ENCODE data around the gene PDS5A.
"Not testable (repeated sequence)": the region's sequence is repeated elsewhere in the genome, so short reads cannot be mapped to it uniquely, and the experiment has no call there.

The PDS5A gene

GRCh38 chr4:39905656-39906055, 72.1 kb downstream of the PDS5A start:
- no peak for DNase-seq (ENCODE audit: low read depth in 2 of 2)

- not testable (repeated sequence) for DNase-seq (ENCODE audit: low read depth in 2 of 2)
Observed at GRCh38 chr4:39905019-39905418, 72.7 kb downstream of the PDS5A start.

DNA sequence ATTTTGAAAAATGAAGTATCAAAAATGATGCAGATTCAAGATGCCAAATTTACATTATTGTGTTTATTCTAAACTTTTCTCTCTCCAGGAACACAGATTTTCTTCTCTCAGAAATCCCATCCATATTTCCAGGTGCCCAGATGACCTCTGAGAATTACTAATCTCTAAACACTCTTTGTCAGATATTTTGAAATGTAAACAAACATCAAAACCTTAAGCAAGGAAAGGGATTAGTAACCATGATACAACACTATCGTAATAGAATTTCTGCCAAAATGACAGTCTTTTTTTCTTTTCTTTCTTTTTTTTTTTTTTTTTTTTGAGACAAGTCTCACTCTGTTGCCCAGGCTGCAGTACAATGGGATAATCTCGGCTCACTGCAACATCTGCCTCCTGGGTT, 76.7 kb downstream of the PDS5A start:
- no peak for DNase-seq (ENCODE audit: low read depth in 2 of 2)

- DNase-seq (ENCODE audit: low read depth in 2 of 2) = no peak
Observed at GRCh38 chr4:39899291-39899690, 78.4 kb downstream of the PDS5A start.

DNA sequence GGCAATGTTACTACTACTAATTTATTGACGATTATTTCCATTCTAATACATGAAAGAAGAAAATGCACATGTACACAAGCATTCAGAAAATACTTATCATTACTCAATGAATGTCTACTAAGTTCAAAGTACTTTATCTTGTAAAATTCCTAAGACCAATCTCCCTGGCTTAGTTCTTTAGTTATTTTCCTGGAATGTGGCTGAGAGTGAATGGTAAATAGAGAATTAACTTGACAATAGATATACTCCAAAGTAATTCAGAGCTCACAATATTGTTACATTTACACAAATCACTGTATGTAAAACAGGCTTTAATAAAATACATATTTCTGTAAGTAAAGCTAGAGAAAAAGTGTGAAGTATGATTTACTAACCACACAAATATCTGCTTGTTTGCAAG, 79.7 kb downstream of the PDS5A start:
- DNase-seq (ENCODE audit: low read depth in 2 of 2) = no peak

DNA sequence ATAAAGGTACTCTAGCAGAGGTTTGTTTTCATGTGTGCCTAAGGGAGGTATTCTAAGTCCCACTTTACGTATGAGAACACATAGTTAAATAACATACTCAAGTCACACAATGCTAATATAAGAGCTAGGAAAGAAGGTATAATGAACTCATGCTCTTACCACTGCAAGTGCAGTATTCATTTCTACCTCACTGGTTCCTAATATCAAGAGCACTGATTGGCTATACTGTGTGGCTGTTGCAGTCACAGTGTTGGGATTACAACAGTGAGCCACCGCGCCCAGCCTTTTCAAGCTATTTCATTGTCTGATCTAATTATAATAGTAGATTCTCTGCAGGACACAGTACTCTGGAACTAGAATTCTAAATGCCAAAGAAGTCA, 84.0 kb downstream of the PDS5A start:
- DNase-seq (ENCODE audit: low read depth in 2 of 2) = no peak

GRCh38 chr4:39892988-39893692, 84.6 kb downstream of the PDS5A start:
- no peak for DNase-seq (ENCODE audit: low read depth in 2 of 2)

DNA sequence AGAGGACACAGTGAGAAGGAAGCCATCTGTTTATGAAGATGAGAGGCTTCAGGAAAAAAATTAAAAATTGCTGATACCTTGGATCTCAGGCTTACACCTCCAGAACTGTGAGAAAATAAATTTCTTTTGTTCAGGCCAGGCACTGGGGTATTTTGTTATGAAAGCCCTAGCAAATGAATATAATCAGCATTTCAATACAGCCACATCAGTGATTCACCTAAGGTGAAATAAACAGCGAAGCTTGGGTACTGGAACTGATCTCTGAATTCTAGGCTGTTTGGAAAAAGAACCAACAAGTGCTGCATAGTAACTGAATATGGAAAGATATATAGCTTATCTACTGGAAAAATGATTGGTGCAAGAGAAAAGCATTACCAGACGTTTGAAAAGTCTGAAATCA, 88.5 kb downstream of the PDS5A start:
- no peak for DNase-seq (ENCODE audit: low read depth in 2 of 2)

DNA sequence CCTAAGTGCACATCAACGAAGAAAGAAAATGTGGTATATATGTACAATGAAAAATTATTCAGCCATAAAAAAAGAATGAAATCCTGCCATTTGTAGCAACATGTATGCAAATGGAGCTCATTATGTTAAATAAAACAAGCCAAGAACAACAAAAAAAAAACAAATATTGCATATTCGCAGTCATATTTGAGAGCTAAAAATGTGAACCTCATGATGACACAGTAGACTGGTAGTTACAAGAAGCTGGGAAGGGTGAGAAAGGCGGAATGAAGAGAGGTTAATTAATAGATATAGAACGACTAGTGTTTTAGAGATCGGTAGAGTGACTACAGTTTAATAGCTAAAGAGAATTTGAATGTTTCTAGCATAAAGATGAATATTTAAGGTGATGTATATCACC, 89.2 kb downstream of the PDS5A start:
- no peak for DNase-seq (ENCODE audit: low read depth in 2 of 2)

- no peak for DNase-seq (ENCODE audit: low read depth in 2 of 2)
Observed at GRCh38 chr4:39883646-39884045, 94.1 kb downstream of the PDS5A start.

DNA sequence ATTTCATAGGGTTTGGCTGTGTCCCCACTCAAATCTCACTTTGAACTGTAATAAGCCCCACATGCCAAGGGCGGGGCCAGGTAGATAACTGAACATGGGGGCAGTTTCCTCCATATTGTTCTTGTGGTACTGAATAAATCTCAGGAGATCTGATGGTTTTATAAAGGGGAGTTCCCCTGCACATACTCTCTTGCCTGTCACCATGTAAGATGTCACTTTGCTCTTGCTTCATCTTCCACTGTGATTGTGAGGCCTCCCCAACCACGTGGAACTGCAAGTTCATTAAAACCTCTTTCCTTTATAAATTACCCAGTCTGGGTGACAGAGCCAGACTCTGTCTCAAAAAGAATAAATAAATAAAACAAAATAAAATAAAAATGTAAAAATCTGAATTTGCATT, 95.9 kb downstream of the PDS5A start:
- no peak for DNase-seq (ENCODE audit: low read depth in 2 of 2)

DNA sequence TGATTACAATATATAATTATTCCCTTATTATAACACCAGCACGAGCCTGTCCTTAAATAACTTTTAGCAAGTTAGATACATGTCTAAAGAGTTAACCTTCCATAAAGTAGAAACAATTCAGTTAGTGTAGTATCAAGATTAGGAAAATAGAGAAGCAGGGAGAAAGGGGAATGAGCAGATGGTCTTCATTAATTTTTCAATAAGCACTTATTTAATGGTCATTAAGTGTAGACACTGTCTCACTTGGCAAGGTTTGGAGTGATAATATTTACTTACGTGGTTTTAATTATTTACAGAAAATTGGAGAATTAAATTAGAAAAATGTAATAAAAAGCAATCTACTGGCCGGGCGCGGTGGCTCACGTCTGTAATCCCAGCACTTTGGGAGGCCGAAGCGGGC, 99.7 kb downstream of the PDS5A start:
- no peak for DNase-seq (ENCODE audit: low read depth in 2 of 2)

DNA sequence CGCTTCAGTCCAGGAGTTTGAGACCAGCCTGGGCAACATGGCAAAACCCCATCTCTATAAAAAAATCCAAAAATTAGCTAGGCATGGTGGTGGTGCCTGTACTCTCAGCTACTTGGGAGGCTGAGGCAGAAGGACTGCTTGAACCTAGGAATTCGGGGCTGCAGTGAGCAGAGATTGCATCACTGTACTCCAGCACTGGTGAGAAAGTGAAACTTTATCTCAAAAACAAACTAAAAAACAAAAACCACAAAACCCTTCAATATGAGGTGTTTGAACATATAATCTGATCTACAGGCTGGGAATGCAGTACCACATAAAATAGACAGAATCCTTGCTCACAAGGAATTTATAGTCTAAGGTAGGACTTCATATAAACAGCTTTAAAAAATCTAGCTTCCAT, 103.9 kb downstream of the PDS5A start:
- no peak for DNase-seq (ENCODE audit: low read depth in 2 of 2)

DNA sequence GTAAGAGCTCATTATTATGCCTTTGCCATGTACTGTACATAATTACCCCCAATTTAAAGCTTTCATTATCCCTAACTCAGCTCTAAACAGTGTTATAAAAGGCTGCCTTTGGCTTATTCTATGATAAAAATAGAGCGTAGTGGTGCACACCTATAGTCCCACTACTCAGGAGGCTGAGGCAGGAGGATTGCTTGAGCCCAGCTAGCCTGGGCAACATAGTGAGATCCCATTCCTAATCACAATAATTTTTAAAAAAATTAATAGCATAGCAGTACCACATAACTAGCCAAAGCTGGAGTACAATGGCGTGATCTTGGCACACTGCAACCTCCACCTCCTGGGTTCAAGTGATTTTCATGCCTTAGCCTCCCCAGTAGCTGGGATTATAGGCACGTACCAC, 112.4 kb downstream of the PDS5A start:
- DNase-seq (ENCODE audit: low read depth in 2 of 2) = no peak

GRCh38 chr4:39864391-39864790, 113.3 kb downstream of the PDS5A start:
- DNase-seq (ENCODE audit: low read depth in 2 of 2) = no peak

DNA sequence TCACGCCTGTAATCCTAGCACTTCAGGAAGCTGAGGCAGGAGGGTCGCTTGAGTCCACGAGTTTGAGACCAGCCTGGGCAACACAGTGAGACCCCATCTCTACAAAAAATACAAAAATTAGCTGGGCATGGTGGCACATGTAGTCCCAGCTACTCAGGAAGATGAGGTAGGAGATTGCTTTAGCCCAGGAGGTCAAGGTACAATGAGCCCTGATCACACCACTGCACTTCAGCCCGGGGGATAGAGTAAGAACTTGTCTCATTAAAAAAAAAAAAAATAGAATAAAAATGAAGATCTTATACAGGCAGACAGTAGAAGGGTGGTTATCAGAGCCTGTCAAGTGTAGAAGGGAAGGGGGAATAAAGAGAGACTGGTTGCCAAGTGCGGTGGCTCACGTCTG, 116.9 kb downstream of the PDS5A start:
- DNase-seq (ENCODE audit: low read depth in 2 of 2) = no peak

DNA sequence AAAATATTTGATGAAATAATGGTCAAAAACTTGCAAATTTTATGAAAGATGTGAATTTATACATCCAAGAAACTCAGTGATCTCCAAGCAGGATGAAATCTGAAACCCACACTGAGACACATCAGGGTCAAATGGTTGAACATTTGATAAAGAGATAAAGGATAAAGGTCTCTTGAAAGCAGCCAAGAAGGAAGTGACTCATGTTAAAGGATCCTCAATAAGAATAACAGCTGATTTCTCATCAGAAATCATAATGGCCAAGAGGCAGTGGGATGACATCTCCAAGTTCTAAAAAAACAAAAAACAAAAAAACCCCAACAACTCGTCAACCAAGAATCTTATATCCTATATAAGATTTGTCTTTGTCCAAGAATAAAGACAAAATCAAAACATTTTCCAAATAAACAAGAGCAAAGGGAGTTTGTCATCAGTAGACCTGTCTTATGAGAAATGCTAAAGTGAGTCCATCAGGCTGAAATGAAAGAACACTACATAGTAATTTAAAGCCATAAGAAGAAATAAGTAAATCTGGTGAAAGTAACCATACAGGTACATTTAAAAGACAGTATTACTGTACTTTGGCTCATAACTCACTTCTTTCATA, 121.7 kb downstream of the PDS5A start:
- DNase-seq (ENCODE audit: low read depth in 2 of 2) = no peak

GRCh38 chr4:39852636-39853035, 125.1 kb downstream of the PDS5A start:
- DNase-seq (ENCODE audit: low read depth in 2 of 2) = no peak

DNA sequence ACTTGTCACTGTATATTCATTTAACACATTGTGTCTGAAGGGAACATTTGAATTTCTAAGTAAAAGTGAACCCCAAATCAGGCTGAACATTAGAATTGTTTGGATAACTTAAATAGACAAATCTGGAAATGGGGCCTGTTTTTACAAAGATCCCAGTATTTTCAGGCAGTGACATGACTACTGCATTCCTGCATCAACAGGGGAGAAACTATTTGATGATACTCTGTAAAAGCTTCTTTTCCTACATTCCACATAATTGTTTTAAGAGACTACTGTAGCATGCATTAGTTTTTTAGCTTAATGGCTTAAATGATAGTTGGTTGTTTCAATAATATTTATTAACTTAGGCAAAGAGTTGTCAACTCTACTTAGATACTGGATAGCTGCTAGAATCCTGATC, 127.0 kb downstream of the PDS5A start:
- DNase-seq (ENCODE audit: low read depth in 2 of 2) = no peak

DNA sequence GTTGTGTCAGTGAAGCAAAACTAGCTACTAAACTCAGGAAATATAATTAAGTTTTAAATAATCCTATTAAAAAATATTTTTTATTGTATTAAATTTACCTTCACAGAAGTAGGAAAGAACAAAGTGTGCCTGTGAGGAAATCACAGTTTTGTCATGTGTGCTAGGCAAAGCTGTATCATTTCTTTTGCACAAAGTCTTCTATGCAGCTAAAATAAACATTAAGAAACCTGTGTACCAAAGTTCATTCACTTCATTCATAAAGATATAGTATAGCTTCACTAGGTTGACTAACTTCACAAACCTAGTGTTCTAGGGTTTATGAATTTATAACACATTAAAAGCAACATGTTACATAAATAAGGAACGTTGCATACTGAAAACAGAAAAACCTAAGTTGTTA, 131.0 kb downstream of the PDS5A start:
- DNase-seq (ENCODE audit: low read depth in 2 of 2) = no peak

DNA sequence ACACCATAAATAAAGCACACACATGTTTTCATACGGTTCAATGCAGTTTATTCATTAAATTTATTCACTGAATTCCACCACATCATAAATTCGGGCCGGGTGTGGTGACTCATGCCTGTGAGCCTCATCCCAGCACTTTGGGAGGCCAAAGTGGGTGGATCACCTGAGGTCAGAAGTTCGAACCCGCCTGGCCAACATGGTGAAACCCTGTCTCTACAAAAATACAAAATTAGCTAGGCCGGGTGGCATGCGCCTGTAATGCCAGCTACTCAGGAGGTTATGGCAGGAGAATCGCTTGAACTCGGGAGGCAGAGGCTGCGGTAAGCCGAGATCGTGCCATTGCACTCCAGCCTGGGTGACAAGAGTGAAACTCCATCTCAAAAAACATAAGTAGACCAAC, 131.6 kb downstream of the PDS5A start:
- DNase-seq (ENCODE audit: low read depth in 2 of 2) = no peak

DNA sequence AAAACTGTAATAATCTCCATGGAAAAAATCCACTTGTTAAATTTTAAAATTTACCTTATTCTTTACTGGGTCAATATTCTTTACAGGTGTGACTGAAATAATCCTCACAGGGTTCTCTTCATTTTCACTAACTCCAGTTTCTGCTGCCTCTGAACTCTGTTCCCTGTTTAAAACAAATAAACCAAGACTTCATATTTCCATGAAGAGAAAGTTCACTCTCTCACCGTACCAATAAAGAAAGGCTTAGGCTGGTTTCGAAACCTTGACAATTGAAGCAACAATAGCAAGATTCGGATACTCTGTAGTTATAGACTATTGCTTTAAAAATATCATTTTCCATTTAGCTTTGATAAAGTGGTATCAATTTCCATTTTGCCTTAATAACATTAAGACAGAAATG, 135.8 kb downstream of the PDS5A start:
- DNase-seq (ENCODE audit: low read depth in 2 of 2) = no peak

DNA sequence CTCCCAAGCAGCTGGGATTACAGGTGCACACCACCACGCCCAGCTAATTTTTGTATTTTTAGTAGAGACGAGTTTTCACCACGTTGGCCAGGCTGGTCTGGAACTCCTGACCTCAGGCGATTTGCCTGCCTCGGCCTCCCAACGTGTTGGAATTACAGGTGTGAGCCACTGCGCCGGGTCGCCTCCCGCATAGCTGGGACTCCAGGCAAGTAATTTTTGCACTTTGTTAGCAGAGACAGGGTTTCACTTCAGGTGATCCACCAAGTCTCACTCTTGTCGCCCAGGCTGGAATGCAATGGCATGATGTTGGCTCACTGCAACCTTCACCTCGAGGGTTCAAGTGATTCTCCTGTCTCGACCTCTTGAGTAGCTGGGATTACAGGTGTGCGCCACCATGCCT, 137.2 kb downstream of the PDS5A start:
- DNase-seq (ENCODE audit: low read depth in 2 of 2) = not testable (repeated sequence)

GRCh38 chr4:39840027-39840426, 137.7 kb downstream of the PDS5A start:
- DNase-seq (ENCODE audit: low read depth in 2 of 2) = no peak

Measured in stimulated activated CD4-positive, alpha-beta T cell treated with anti-CD3 and anti-CD28 coated beads, Interleukin-1b, Interleukin-23, amount 100 ng/mL, for 1 hour (primary cell).